Stromal cell of bone marrow (primary cell): ENCODE data around the gene PLK5.

Experiments used
- DNase-seq: peaks from one replicate; pipeline ENCODE4 v3.0.0-alpha.2; 2012; ENCODE audit warnings: low read depth

The PLK5 gene

GRCh38 chr19:1577090-1577928 is 53.4 kb downstream of the PLK5 start:
- no peak for DNase-seq

GRCh38 chr19:1577929-1578618 is 54.2 kb downstream of the PLK5 start:
- DNase-seq = no peak

GRCh38 chr19:1579222-1579621 is 55.3 kb downstream of the PLK5 start:
- DNase-seq = no peak

GRCh38 chr19:1580382-1580781 is 56.5 kb downstream of the PLK5 start:
- no peak for DNase-seq

GRCh38 chr19:1580957-1581356 is 57.1 kb downstream of the PLK5 start:
- DNase-seq = no peak

GRCh38 chr19:1582201-1582600 is 58.3 kb downstream of the PLK5 start:
- DNase-seq = no peak

GRCh38 chr19:1584500-1585242 is 60.8 kb downstream of the PLK5 start:
- DNase-seq = no peak

GRCh38 chr19:1585243-1585580 is 61.3 kb downstream of the PLK5 start:
- no peak for DNase-seq
